Heart left ventricle (tissue), 13 donors: ENCODE results near the gene SH2D5.

Experiments used
- POLR2A ChIP-seq, 2 donors: fragments of 450-650 bp; IDR thresholded peaks; one replicate each; pipeline ENCODE4 v1.6.1; 2017; ENCODE audit warnings: antibody characterized with exemption in 2 of 2, mild to moderate bottlenecking in 2 of 2, moderate library complexity in 2 of 2
- TF ChIP-seq, protein P1 (sequence below), 12 donors: fragments of 200-600 bp; sonication (generic) in 4 of 12; IDR thresholded peaks; one replicate each; pipeline versions ENCODE4 v1.5.0 to v1.8.0; 2018 to 2022; ENCODE audit warnings: antibody characterized with exemption in 12 of 12, mild to moderate bottlenecking in 5 of 12
- donor health status: ischemic (EF 13 %, LVEDD 7.1; RV severe dilation, severe dysfunction).
- donor health status: DM: no; HTN: yes; CAD: no.
- donor health status: DM: no; HTN: no; CAD: no.
- donor health status: ischemic (EF 25% LVEDD 6.9; RV normal size, moderate dysfunction).
- donor health status: ischemic (EF 25% LVEDD 5.7; RV mildly dilated, moderate dysfunction).
- donor health status: ischemic (EF 35%, LVEDD 5.7; RV mildly dilated, moderate dysfunction).
- donor health status: nonischemic (EF 11% LVEDD 7.7; RV severe dilation, severe dysfunction).
- donor health status: DM: yes; HTN: yes; CAD: no.
- donor health status: PGD.
- donor health status: ischemic (EF 29% LVEDD 5.4; RV normal size, mild dysfunction).
- donor health status: nonischemic (EF 23%, LVEDD 6.1; RV moderate dilation, normal function).

DNA sequence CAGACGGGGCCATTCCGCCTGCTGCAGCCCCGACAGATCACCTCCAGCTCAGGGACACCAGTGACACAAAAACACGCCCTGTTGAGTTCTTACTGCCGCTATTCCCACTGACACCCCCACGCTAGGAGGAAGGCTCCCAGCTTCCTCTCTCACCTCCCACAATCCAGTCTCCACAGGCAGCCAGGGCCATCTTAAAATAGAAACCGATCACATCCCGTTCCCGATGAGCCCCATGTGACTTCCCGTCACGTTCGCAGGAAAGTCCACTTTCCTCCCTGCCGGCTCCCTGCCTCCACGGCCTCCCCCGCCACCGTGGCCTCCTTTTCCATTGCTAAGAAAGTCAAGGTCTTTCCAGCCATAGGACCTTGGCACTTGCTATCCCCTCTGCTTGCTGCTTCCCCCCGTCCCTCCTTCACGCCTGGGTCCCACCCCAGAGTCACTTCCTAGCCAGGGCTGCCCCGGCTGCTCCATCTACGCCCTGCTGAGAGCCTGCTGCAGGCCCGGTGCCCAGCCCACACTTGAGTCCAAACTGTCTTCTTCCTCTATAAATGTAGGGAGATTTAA lies 47.3 kb downstream of the SH2D5 start:
- TF ChIP-seq, protein P1, sequence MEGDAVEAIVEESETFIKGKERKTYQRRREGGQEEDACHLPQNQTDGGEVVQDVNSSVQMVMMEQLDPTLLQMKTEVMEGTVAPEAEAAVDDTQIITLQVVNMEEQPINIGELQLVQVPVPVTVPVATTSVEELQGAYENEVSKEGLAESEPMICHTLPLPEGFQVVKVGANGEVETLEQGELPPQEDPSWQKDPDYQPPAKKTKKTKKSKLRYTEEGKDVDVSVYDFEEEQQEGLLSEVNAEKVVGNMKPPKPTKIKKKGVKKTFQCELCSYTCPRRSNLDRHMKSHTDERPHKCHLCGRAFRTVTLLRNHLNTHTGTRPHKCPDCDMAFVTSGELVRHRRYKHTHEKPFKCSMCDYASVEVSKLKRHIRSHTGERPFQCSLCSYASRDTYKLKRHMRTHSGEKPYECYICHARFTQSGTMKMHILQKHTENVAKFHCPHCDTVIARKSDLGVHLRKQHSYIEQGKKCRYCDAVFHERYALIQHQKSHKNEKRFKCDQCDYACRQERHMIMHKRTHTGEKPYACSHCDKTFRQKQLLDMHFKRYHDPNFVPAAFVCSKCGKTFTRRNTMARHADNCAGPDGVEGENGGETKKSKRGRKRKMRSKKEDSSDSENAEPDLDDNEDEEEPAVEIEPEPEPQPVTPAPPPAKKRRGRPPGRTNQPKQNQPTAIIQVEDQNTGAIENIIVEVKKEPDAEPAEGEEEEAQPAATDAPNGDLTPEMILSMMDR (IDR thresholded peaks at IDR 0.05) = no peak
- peak in 1 of 2 donors; percentile 54 for TF ChIP-seq POLR2A (IDR thresholded peaks at IDR 0.05)
